ENCODE data around the gene GRIN2A. TPM values are rescaled to one million over a fixed set of nuclear protein-coding genes. Genes with fewer than 3 reads are reported as not detected.

GRIN2A gene
- total and polyA plus RNA-seq, 2 donors (not counting 1 experiment from before 2014, with no cell fraction given), result 0.44 TPM; not detected in 1

- ATAC-seq (ENCODE audit: low read depth) (no peak), DNase-seq (no peak)
- Histone ChIP-seq H3K27ac (ENCODE audit: low read length in 2 of 2) (no peak overlapping the region), H2AFZ (ENCODE audit: insufficient read depth, low read depth, low read length, poor library complexity, severe bottlenecking) (no peak overlapping the region), H3K79me2 (ENCODE audit: control insufficient read depth, insufficient read depth, low read length) (no peaks in the 10 kb centered on the region), H3K4me3 (ENCODE audit: control extremely low read depth in 1 of 5, extremely low read depth in 1 of 5, insufficient read depth in 1 of 5, low read depth in 2 of 5, low read length in 4 of 5) (no peak overlapping the region), H4K20me1 (ENCODE audit: control insufficient read depth, insufficient read depth, low read length, poor library complexity, severe bottlenecking) (no peaks in the 10 kb centered on the region), H3K36me3 (replicated peaks in 1 of 2; ENCODE audit: control extremely low read depth in 1 of 2, control insufficient read depth in 1 of 2, extremely low read depth in 1 of 2, insufficient read depth in 2 of 2, low read length in 1 of 2) (no peaks in the 10 kb centered on the region), H3K4me2 (replicated peaks; ENCODE audit: low read depth, low read length, poor library complexity, severe bottlenecking) (no peak overlapping the region), H3K9me3 (ENCODE audit: control extremely low read depth in 1 of 3, control insufficient read depth in 2 of 3, insufficient read depth in 1 of 3, low read length in 2 of 3) (no peaks in the 10 kb centered on the region), H3K4me1 (ENCODE audit: control insufficient read depth in 2 of 2, insufficient read depth in 2 of 2, low read length in 2 of 2) (no peaks in the 10 kb centered on the region), H3K27me3 (replicated peaks in 1 of 4; ENCODE audit: control extremely low read depth in 1 of 4, control insufficient read depth in 3 of 4, insufficient read depth in 4 of 4, low read length in 3 of 4) (peaks cover 0 to 2% (median 0%) of the 10 kb centered on the region in 4 experiments), H3K9ac (ENCODE audit: low read length) (no peak overlapping the region)
- TF ChIP-seq CTCF (IDR thresholded peaks at IDR 0.05) (no peak), EZH2 (IDR thresholded peaks at IDR 0.05; ENCODE audit: borderline replicate concordance, insufficient read depth, low read depth, low read length, poor library complexity, severe bottlenecking) (no peak)
- intact Hi-C loops (cut with micrococcal nuclease), result no loop called here
- ChIA-PET POLR2A (no interaction called here), CTCF (no interaction called here)
- Mint-ChIP-seq H3K4me1 (no peaks in the 10 kb centered on the region), H3K27ac (no peak overlapping the region), H3K9me3 (ENCODE audit: insufficient read depth) (no peaks in the 10 kb centered on the region), H3K27me3 (peaks cover 37% of the 10 kb centered on the region), H3K4me3 (no peak overlapping the region)
- 90% methylated on average over 2 of the region's 3 CpGs for WGBS (ENCODE audit: insufficient coverage)
Measured at GRCh38 chr16:10086620-10087019, 95.6 kb downstream of the GRIN2A start.

GRCh38 chr16:10085078-10085798 is 97.0 kb downstream of the GRIN2A start:
- TF ChIP-seq EZH2 (IDR thresholded peaks at IDR 0.05; ENCODE audit: borderline replicate concordance, insufficient read depth, low read depth, low read length, poor library complexity, severe bottlenecking) (no peak), CTCF (IDR thresholded peaks at IDR 0.05) (no peak)

More at GRCh38 chr16:10085078-10085798, 97.0 kb downstream of the GRIN2A start:
- intact Hi-C loops (cut with micrococcal nuclease), result no loop called here
- peaks cover 37% of the 10 kb centered on the region for H3K27me3 Mint-ChIP-seq
- Histone ChIP-seq H3K9me3 (ENCODE audit: control extremely low read depth in 1 of 3, control insufficient read depth in 2 of 3, insufficient read depth in 1 of 3, low read length in 2 of 3) (no peaks in the 10 kb centered on the region), H3K36me3 (replicated peaks in 1 of 2; ENCODE audit: control extremely low read depth in 1 of 2, control insufficient read depth in 1 of 2, extremely low read depth in 1 of 2, insufficient read depth in 2 of 2, low read length in 1 of 2) (no peaks in the 10 kb centered on the region), H3K4me1 (ENCODE audit: control insufficient read depth in 2 of 2, insufficient read depth in 2 of 2, low read length in 2 of 2) (no peaks in the 10 kb centered on the region), H2AFZ (ENCODE audit: insufficient read depth, low read depth, low read length, poor library complexity, severe bottlenecking) (no peak overlapping the region), H3K4me2 (replicated peaks; ENCODE audit: low read depth, low read length, poor library complexity, severe bottlenecking) (no peak overlapping the region), H3K27ac (ENCODE audit: low read length in 2 of 2) (no peak overlapping the region), H4K20me1 (ENCODE audit: control insufficient read depth, insufficient read depth, low read length, poor library complexity, severe bottlenecking) (no peaks in the 10 kb centered on the region), H3K79me2 (ENCODE audit: control insufficient read depth, insufficient read depth, low read length) (no peaks in the 10 kb centered on the region), H3K4me3 (ENCODE audit: control extremely low read depth in 1 of 5, extremely low read depth in 1 of 5, insufficient read depth in 1 of 5, low read depth in 2 of 5, low read length in 4 of 5) (no peak overlapping the region), H3K9ac (ENCODE audit: low read length) (no peak overlapping the region), H3K27me3 (replicated peaks in 1 of 4; ENCODE audit: control extremely low read depth in 1 of 4, control insufficient read depth in 3 of 4, insufficient read depth in 4 of 4, low read length in 3 of 4) (peaks cover 0 to 9% (median 0%) of the 10 kb centered on the region in 4 experiments)
- WGBS (ENCODE audit: insufficient coverage), result 94% methylated on average over 5 of the region's 6 CpGs
- no peak overlapping the region for H3K27ac Mint-ChIP-seq
- ATAC-seq (ENCODE audit: low read depth), result no peak
- ChIA-PET CTCF (no interaction called here), POLR2A (no interaction called here)
- no peaks in the 10 kb centered on the region for H3K4me1 Mint-ChIP-seq
- no peaks in the 10 kb centered on the region for H3K9me3 Mint-ChIP-seq (ENCODE audit: insufficient read depth)
- H3K4me3 Mint-ChIP-seq, result no peak overlapping the region
- DNase-seq, result no peak
